GDM1 (cell line): ENCODE results near the gene OR11A1.
"Not testable (repeated sequence)": the region's sequence is repeated elsewhere in the genome, so short reads cannot be mapped to it uniquely, and the experiment has no call there.

Experiments
- DNase-seq: peaks from one replicate; lab custom pipeline; 2025; lab: John Stamatoyannopoulos, UW

Gene OR11A1

GRCh38 chr6:29478740-29479139, 21.9 kb upstream of the OR11A1 start:
- DNase-seq: no peak

DNA sequence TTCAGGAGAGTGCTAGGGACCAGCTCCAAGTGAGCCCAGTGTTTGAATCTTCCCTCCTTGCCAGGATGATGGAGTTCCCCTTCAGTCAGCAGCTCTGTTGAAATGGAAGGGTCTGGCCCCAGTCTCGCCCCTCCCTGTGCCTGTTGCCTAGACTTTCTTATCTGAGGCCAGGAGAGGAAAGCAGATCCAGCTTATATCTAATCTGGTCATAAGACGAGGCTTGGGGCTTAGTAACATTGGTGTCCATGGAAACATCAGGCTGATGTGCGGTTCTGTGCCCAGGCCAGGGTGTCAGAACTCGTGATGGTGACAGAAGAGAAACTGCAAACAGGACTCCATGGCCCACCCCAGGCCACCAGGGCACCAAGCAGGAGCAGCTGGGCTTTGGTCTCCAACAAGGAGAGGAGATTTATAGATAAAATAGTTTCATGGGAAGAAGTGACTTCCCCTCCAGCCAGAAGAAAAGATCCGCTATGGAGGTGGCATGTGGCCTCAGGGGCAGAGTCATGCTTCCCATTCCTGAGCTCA, 21.1 kb upstream of the OR11A1 start:
- no peak for DNase-seq

DNA sequence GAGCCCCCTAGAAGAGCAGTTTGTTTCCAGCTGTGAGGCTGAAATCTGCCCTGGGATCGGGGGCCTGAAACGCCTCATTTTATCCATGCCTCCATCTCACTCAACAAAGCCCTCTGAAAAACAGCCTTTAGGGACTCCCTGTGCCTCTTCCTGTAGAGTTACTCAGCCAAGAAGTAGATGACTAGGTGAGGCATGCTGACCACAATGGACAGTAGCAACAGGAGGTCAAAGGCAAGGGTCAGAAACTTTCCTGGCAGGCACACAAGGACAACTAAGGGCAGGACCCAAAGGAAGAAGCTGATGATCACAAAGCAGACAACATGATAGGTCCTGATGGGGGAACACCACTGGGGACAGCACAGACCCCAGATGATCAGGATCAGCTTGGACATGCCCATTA, 18.1 kb upstream of the OR11A1 start:
- no peak for DNase-seq

DNA sequence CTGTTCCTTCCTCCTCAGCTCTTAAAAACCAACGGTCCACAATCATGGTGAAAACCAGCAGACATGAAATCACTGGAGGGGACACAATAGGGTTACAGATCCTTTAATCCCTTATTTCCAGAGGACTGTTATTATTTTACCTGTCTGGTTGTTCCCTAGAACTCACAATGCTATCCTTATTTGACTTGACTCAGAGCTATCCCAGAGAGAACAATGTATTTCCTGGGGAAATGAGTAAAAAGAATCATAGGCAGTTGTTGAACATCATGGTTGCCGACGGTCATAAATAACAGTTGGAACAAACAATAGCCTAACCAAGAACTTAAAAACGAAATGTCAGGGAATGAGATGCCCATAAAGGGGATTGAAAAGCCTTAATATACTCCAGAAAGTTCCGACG, 9.4 kb upstream of the OR11A1 start:
- no peak for DNase-seq

GRCh38 chr6:29465801-29466200, 8.9 kb upstream of the OR11A1 start:
- no peak for DNase-seq

DNA sequence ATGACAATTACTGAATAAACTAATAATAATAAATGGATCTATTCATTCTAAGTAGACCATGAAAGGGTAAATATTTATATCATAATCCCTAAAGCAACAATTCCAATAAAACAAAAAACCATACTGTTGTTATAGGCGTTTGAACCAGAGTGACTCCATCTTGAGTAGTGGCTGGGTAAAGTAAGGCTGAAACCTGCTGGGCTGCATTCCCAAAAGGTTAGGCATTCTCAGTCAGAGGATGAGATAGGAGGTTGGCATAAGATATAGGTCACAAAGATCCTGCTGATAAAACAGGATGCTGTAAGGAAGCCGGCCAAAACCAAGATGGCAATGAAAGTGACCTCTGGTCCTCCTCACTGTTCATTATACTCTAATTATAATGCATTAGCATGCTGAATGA, 8.4 kb upstream of the OR11A1 start:
- no peak for DNase-seq

DNA sequence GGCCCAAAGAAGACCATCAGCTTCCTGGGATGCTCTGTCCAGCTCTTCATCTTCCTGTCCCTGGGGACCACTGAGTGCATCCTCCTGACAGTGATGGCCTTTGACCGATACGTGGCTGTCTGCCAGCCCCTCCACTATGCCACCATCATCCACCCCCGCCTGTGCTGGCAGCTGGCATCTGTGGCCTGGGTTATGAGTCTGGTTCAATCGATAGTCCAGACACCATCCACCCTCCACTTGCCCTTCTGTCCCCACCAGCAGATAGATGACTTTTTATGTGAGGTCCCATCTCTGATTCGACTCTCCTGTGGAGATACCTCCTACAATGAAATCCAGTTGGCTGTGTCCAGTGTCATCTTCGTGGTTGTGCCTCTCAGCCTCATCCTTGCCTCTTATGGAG, 5.2 kb upstream of the OR11A1 start:
- no peak for DNase-seq

GRCh38 chr6:29461021-29461814, 4.3 kb upstream of the OR11A1 start:
- no peak for DNase-seq

GRCh38 chr6:29451471-29452193, 5.2 kb downstream of the OR11A1 start:
- no peak for DNase-seq

- no peak for DNase-seq
These were observed 9.2 kb downstream of the OR11A1 start for GRCh38 chr6:29447670-29448069.

GRCh38 chr6:29444031-29444430, 12.8 kb downstream of the OR11A1 start:
- not testable (repeated sequence) for DNase-seq

DNA sequence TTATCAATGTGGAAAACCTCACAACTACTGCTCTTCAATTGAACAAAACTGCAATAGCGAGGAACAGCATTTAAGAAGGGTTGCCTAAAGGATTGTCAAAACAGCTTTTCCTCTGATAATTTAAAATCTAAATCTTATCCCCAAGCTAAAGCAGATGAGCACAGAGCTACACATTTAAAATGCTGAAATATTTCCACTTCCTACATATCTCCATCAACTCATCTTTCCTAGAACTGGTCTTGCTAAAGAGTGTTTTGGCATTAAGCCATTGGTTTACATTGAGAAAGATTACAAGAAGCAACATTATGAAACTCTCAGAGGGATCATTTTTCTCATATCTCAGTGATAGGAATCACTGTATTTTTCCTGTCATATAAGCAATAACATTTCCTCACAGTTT, 14.2 kb downstream of the OR11A1 start:
- no peak for DNase-seq

- DNase-seq: no peak
These were observed 17.9 kb downstream of the OR11A1 start, which contains the start of gene OR10C1 for GRCh38 chr6:29439006-29439405. OR10C1 (plus strand) TSS chr6:29439306; CDS start chr6:29440016, 710 bp downstream.

GRCh38 chr6:29436730-29437129, 20.1 kb downstream of the OR11A1 start:
- DNase-seq: not testable (repeated sequence)

DNA sequence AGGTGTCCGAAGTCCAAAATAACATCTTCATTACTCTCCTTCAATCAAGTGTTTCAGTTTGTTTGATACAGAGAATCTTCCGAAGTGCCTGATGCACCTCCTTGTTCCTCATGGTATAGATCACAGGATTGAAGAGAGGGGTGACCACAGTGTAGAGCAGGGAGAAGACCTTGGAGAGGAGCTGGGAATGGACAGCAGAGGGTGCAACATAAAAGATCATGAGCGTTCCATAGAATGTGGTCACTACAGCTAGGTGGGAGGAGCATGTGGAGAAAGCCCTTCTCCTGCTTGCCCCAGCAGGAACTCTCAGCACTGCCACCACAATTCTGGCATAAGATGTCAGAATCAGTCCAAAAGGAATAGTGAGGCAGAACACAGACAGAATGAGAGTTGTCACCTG, 30.2 kb downstream of the OR11A1 start:
- DNase-seq: no peak

- no peak for DNase-seq
These were observed 31.8 kb downstream of the OR11A1 start for GRCh38 chr6:29425075-29425474.

DNA sequence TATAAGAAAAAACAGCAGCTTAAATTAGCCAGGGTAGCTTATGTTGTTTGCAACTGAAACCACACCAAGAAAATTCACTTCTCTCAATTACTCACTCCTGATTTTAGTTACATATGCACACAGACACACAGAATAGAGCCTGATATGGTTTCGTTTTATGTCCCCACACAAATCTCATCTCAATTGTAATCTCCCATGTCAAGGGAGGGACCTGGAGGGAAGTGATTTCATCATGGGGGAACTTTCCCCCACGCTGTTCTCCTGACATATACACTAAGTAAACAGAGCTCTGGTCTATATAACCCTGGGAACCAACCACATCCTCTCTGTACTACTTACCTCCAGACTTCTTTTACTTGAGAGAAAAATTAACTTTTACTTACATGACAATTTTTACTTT, 32.3 kb downstream of the OR11A1 start:
- no peak for DNase-seq

GRCh38 chr6:29424168-29424567, 32.7 kb downstream of the OR11A1 start:
- no peak for DNase-seq

- DNase-seq: no peak
These were observed 37.4 kb downstream of the OR11A1 start for GRCh38 chr6:29419516-29419915.

- DNase-seq: no peak
These were observed 42.3 kb downstream of the OR11A1 start, which contains the start of gene OR12D1 for GRCh38 chr6:29414588-29414987. OR12D1 (plus strand) TSS chr6:29414928.

GRCh38 chr6:29403801-29404200, 53.1 kb downstream of the OR11A1 start:
- no peak for DNase-seq

DNA sequence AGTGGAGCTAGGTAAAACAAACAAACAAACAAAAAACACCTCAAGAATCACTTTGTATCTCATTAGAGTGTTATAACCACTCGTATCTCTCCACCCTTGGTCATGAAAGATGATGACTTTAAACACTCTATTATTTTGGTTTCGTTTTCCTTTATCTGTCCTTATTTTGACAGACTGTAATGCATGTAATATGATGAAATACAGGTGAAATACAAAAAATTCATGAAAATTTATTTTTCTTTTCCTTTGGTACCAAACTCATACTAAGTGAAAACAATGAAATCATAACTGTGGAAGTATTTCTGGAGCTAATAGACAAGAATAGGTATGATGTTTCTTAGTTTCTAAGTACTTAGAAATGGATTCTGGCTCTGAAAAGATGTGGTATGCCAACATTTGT, 57.3 kb downstream of the OR11A1 start:
- DNase-seq: no peak

DNA sequence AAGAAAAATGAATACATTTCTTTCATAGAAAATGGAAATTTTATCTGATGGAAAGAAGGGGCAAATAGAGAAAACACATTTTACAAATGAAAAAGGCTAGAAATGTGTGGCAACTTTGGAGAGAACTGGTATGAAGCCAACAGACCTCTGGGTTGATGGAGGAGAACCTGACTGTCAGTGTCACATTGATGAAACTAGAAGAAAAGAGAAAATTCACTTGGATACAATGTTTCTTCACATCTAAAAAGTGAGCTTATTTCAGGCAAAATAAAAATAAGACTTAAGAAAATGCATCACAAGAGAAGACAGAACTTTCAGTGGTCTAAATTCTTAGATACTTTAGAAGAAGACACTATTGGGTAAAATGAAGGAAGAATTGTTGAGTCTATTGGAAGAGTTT, 61.5 kb downstream of the OR11A1 start, which contains the start of gene OR12D2:
Gene OR12D2 (plus strand): TSS at position 301 of the 400 bp plus-strand sequence. CDS start 1,069 bp downstream, outside the sequence.
- no peak for DNase-seq
